IMR-90 (cell line): Measurements from ENCODE around the gene TTLL7. TPM values are rescaled to one million over a fixed set of nuclear protein-coding genes. Genes with fewer than 3 reads are reported as not detected.

Source experiments
- ATAC-seq: fragments of 200-7000 bp; cut with Tn5 transposase; 2 replicates; pipeline ENCODE4 v1.9.1; 2020; ENCODE audit warnings: low read depth, mild to moderate bottlenecking, moderate library complexity
- BruUV-seq: library from RNA; stranded (reverse); fragments of 400-500 nt; replicated peaks from 2 replicates; lab custom pipeline; 2021; lab: Mats Ljungman, UMichigan
- CTCF ChIA-PET: fragments of 300-600 bp; formaldehyde crosslinking; extraction: SDS; loops from one replicate; lab custom pipeline; 2021; ENCODE audit warnings: antibody characterized with exemption; lab: Yijun Ruan, JAX
- POLR2A ChIA-PET: fragments of 300-600 bp; sonication (Branson Sonifier 250); formaldehyde crosslinking; loops from one replicate; lab custom pipeline; 2022; ENCODE audit warnings: antibody characterized with exemption; ENCODE audit not compliant: unreplicated experiment; lab: Charles Lee
- DNase-seq: peaks from one replicate; pipeline ENCODE4 v3.0.0; 2013
- H2AFZ ChIP-seq: replicated peaks from 2 replicates; pipeline ENCODE3; 2013; ENCODE audit warnings: low read length, mild to moderate bottlenecking; ENCODE audit not compliant: poor library complexity
- H2AK5ac ChIP-seq: 2 replicates; pipeline ENCODE4 v1.6.1; 2013; ENCODE audit warnings: low read depth, low read length, inconsistent platforms
- H2AK9ac ChIP-seq: replicated peaks from 2 replicates; pipeline ENCODE3; 2013; ENCODE audit warnings: mild to moderate bottlenecking, low read depth, low read length, moderate library complexity; ENCODE audit not compliant: poor library complexity
- H2BK120ac ChIP-seq: 2 replicates; pipeline ENCODE4 v1.6.1; 2013; ENCODE audit warnings: low read depth, low read length, inconsistent platforms
- H2BK15ac ChIP-seq: 3 replicates; pipeline ENCODE4 v1.6.1; 2013; ENCODE audit warnings: low read depth, low read length, inconsistent platforms
- H2BK20ac ChIP-seq: 2 replicates; pipeline ENCODE4 v1.6.1; 2013; ENCODE audit warnings: low read depth, mild to moderate bottlenecking, inconsistent platforms, low read length, moderate library complexity
- H2BK5ac ChIP-seq: 2 replicates; pipeline ENCODE4 v1.6.1; 2013; ENCODE audit warnings: mild to moderate bottlenecking, low read depth, low read length, inconsistent platforms; ENCODE audit not compliant: poor library complexity, severe bottlenecking
- H3K14ac ChIP-seq: replicated peaks from 2 replicates; pipeline ENCODE4 v1.6.1; 2013; ENCODE audit warnings: low read depth, low read length, inconsistent platforms
- H3K18ac ChIP-seq: 2 replicates; pipeline ENCODE4 v1.6.1; 2013; ENCODE audit warnings: low read depth, low read length, control low read depth
- H3K23ac ChIP-seq: 2 replicates; pipeline ENCODE4 v1.6.1; 2013; ENCODE audit warnings: low read depth, low read length, inconsistent platforms
- H3K27ac ChIP-seq: 2 replicates; pipeline ENCODE4 v1.5.1; 2013; ENCODE audit warnings: mild to moderate bottlenecking, control low read depth, low read length; ENCODE audit not compliant: insufficient read depth
- H3K27me3 ChIP-seq: 2 replicates; pipeline ENCODE4 v1.6.1; 2013; ENCODE audit warnings: low read length; ENCODE audit not compliant: control insufficient read depth, insufficient read depth
- H3K36me3 ChIP-seq: 2 replicates; pipeline ENCODE4 v1.6.1; 2013; ENCODE audit warnings: low read length, mixed read lengths; ENCODE audit not compliant: control insufficient read depth, insufficient read depth
- H3K4ac ChIP-seq: 2 replicates; pipeline ENCODE4 v1.6.1; 2013; ENCODE audit warnings: low read depth, low read length, inconsistent platforms
- H3K4me1 ChIP-seq: 2 replicates; pipeline ENCODE4 v1.6.1; 2013; ENCODE audit warnings: low read length, mixed read lengths; ENCODE audit not compliant: control insufficient read depth, insufficient read depth
- H3K4me2 ChIP-seq: 2 replicates; pipeline ENCODE4 v1.6.1; 2013; ENCODE audit warnings: low read depth, mild to moderate bottlenecking, control low read depth, low read length, moderate library complexity
- H3K4me3 ChIP-seq: 2 replicates; pipeline ENCODE4 v1.5.1; 2013; ENCODE audit warnings: low read depth, mild to moderate bottlenecking, control low read depth, low read length, moderate library complexity; ENCODE audit not compliant: insufficient read depth
- H3K56ac ChIP-seq: 2 replicates; pipeline ENCODE4 v1.6.1; 2013; ENCODE audit warnings: low read length, inconsistent platforms; ENCODE audit not compliant: insufficient read depth; ENCODE audit errors: extremely low read depth
- H3K79me1 ChIP-seq, 2 experiments: 2 replicates each; pipeline ENCODE4 v1.6.1; 2013; ENCODE audit warnings: low read length in 2 of 2, inconsistent platforms in 1 of 2, low read depth in 1 of 2
- H3K9ac ChIP-seq: 2 replicates; pipeline ENCODE4 v1.6.1; 2013; ENCODE audit warnings: low read depth, low read length, control low read depth
- H3K9me1 ChIP-seq: 2 replicates; pipeline ENCODE4 v1.6.1; 2013; ENCODE audit warnings: low read length, inconsistent platforms; ENCODE audit not compliant: insufficient read depth
- H3K9me3 ChIP-seq: 2 replicates; pipeline ENCODE4 v1.6.1; 2013; ENCODE audit warnings: low read length; ENCODE audit not compliant: control insufficient read depth, insufficient read depth
- H4K20me1 ChIP-seq: 2 replicates; pipeline ENCODE4 v1.6.1; 2013; ENCODE audit warnings: low read length, inconsistent platforms; ENCODE audit not compliant: insufficient read depth
- H4K5ac ChIP-seq: 2 replicates; pipeline ENCODE4 v1.6.1; 2013; ENCODE audit warnings: mild to moderate bottlenecking, low read depth, low read length, control low read depth
- H4K8ac ChIP-seq, 2 experiments: 2 replicates each; pipeline ENCODE4 v1.6.1; 2013; ENCODE audit warnings: low read depth in 2 of 2, low read length in 2 of 2, control low read depth in 1 of 2, inconsistent platforms in 1 of 2
- H4K91ac ChIP-seq: 2 replicates; pipeline ENCODE4 v1.6.1; 2013; ENCODE audit warnings: low read depth, low read length, inconsistent platforms; ENCODE audit not compliant: insufficient read depth
- BHLHE40 ChIP-seq: fragments of 150-350 bp; IDR thresholded peaks from 2 replicates; pipeline ENCODE4 v1.6.1; 2016; ENCODE audit warnings: mild to moderate bottlenecking, low read depth, low read length
- CEBPB ChIP-seq: IDR thresholded peaks from 2 replicates; pipeline ENCODE4 v1.6.1; 2012; ENCODE audit warnings: low read depth, low read length, improper control_type of control experiment
- CHD1 ChIP-seq: IDR thresholded peaks from 2 replicates; pipeline ENCODE4 v1.6.1; 2012; ENCODE audit warnings: low read depth, low read length, improper control_type of control experiment
- ELK1 ChIP-seq: fragments of 150-350 bp; IDR thresholded peaks from 2 replicates; pipeline ENCODE4 v1.6.1; 2016; ENCODE audit warnings: low read depth, mild to moderate bottlenecking, low read length, moderate library complexity, borderline replicate concordance
- FOS ChIP-seq: fragments of 150-350 bp; IDR thresholded peaks from 2 replicates; pipeline ENCODE4 v1.6.1; 2016; ENCODE audit warnings: low read depth, low read length
- MAFK ChIP-seq: IDR thresholded peaks from 2 replicates; pipeline ENCODE4 v1.6.1; 2012; ENCODE audit warnings: low read depth, low read length, improper control_type of control experiment
- MXI1 ChIP-seq: IDR thresholded peaks from 2 replicates; pipeline ENCODE4 v1.6.1; 2012; ENCODE audit warnings: low read depth, mild to moderate bottlenecking, low read length, moderate library complexity, borderline replicate concordance
- NFE2L2 ChIP-seq: fragments of 150-350 bp; IDR thresholded peaks from 2 replicates; pipeline ENCODE4 v1.6.1; 2016; ENCODE audit warnings: low read depth, mild to moderate bottlenecking, low read length
- POLR2A ChIP-seq: IDR thresholded peaks from 2 replicates; pipeline ENCODE4 v1.6.1; 2012; ENCODE audit warnings: mild to moderate bottlenecking, low read depth, low read length
- RAD21 ChIP-seq: IDR thresholded peaks from 2 replicates; pipeline ENCODE4 v1.6.1; 2012; ENCODE audit warnings: low read length, improper control_type of control experiment
- RCOR1 ChIP-seq: IDR thresholded peaks from 2 replicates; pipeline ENCODE4 v1.6.1; 2012; ENCODE audit warnings: mild to moderate bottlenecking, low read length, improper control_type of control experiment; ENCODE audit not compliant: insufficient replicate concordance
- RFX5 ChIP-seq: IDR thresholded peaks from 2 replicates; pipeline ENCODE4 v1.8.0; 2012; ENCODE audit warnings: low read depth, mild to moderate bottlenecking, low read length, moderate library complexity
- SMC3 ChIP-seq: fragments of 150-350 bp; IDR thresholded peaks from 2 replicates; pipeline ENCODE4 v1.6.1; 2016; ENCODE audit warnings: low read depth, mild to moderate bottlenecking, antibody characterized with exemption, low read length, moderate library complexity
- USF2 ChIP-seq: fragments of 150-350 bp; IDR thresholded peaks from 2 replicates; pipeline ENCODE4 v1.6.1; 2017; ENCODE audit warnings: mild to moderate bottlenecking, antibody characterized with exemption, low read length, low read depth
- WGBS, 2 experiments: methylation state at CpG; one replicate each; pipeline versions ENCODE4 v1.1.5 to v1.1.7; 2013; ENCODE audit warnings: missing lambda C conversion rate in 2 of 2; ENCODE audit not compliant: insufficient read length in 1 of 2; ENCODE audit errors: extremely low coverage in 2 of 2; 5-methylcytosine and 5-hydroxymethylcytosine counted together
- dilution Hi-C: fragments of 300-500 bp; cut with HindIII; formaldehyde crosslinking; loops from one replicate; pipeline ENCODE4 v1.14.3; 2018; ENCODE audit warnings: low sequenced_read_pairs; ENCODE audit not compliant: unreplicated experiment
- in situ Hi-C: fragments of 300-500 bp; cut with MboI; formaldehyde crosslinking; loops from 3 replicates; pipeline ENCODE4 v1.14.3; 2019; ENCODE audit warnings: low sequenced_read_pairs, inconsistent platforms, mixed read lengths
- intact Hi-C: fragments of 100-400 bp; cut with micrococcal nuclease; formaldehyde crosslinking; loops from 2 replicates; pipeline ENCODE4 v1.10.0; 2022
- polyA plus RNA-seq, 3 experiments: library from polyadenylated mRNA; depleted of rRNA; stranded (reverse); fragments of >200 nt; gene quantifications; 2 replicates each; pipeline ENCODE4 v1.2.3, GENCODE V29; 2012; ENCODE audit warnings: low replicate concordance in 1 of 3
- total RNA-seq: library from RNA; depleted of rRNA; stranded (reverse); fragments of >200 nt; gene quantifications from 2 replicates; pipeline ENCODE4 v1.2.3, GENCODE V29; 2012

TTLL7 gene
- total and polyA plus RNA-seq, 2 of the 4 experiments (the other 2 are of a cell fraction): 5.7 to 8.1 TPM

DNA sequence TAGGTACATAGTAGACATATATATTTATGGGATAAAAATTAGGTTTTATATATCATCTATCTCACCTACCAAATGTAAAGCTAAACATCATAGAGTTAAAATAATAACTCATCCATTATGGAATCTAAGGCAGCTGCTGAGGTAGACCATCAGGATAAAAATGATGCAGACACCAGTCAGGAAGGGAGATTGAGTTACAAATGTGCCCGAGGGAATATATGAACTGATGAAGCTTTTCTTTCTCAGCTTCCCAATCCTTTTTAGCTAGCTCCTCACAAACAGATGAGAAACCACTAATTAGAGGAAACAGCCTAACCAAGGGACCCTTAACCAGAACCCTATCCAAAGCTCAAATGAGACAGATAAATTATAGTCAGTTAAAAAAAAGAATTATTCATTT lies 20.9 kb downstream of the TTLL7 start:
- POLR2A ChIA-PET: no interaction called here

More for the DNA sequence above, 20.9 kb downstream of the TTLL7 start:
- Histone ChIP-seq H2AFZ (no peak overlapping the region), H3K9ac (no peak overlapping the region), H3K27me3 (no peaks in the 10 kb centered on the region), H3K9me1 (no peaks in the 10 kb centered on the region), H3K4me1 (no peaks in the 10 kb centered on the region), H3K56ac (no peak overlapping the region), H2AK5ac (no peak overlapping the region), H3K36me3 (no peaks in the 10 kb centered on the region), H4K8ac (no peak overlapping the region), H2BK120ac (no peak overlapping the region), H3K79me1 (peaks cover 9 to 10% of the 10 kb centered on the region in 2 experiments; a peak in 3 of 4 replicates), H2AK9ac (no peak overlapping the region), H3K27ac (no peak overlapping the region), H2BK20ac (no peak overlapping the region), H3K9me3 (no peaks in the 10 kb centered on the region), H4K20me1 (no peaks in the 10 kb centered on the region), H3K4ac (no peak overlapping the region), H4K5ac (no peak overlapping the region), H3K18ac (no peak overlapping the region), H3K4me2 (no peak overlapping the region), H4K91ac (no peak overlapping the region), H2BK5ac (no peak overlapping the region), H3K4me3 (no peak overlapping the region), H3K14ac (no peak overlapping the region), H2BK15ac (no peak overlapping the region), H3K23ac (no peak overlapping the region)
- no CpG with 5 or more reads among the region's 1 CpG for WGBS, 2 experiments
- in situ Hi-C loops: no loop called here
- no peak for DNase-seq
- no peak for ATAC-seq
- dilution Hi-C loops: no loop called here
- no TSS peak for BruUV-seq
- no peak for TF ChIP-seq CHD1
- no peak for TF ChIP-seq MAFK
- TF ChIP-seq ELK1: no peak
- no peak for TF ChIP-seq SMC3
- no peak for TF ChIP-seq USF2
- no peak for TF ChIP-seq RAD21
- TF ChIP-seq RCOR1: no peak
- no peak for TF ChIP-seq BHLHE40
- TF ChIP-seq CEBPB: no peak
- TF ChIP-seq NFE2L2: no peak
- no peak for TF ChIP-seq RFX5
- TF ChIP-seq POLR2A: no peak
- no peak for TF ChIP-seq FOS
- TF ChIP-seq MXI1: no peak
- CTCF ChIA-PET: no interaction called here
- intact Hi-C loops: no loop called here
